Astrocyte of the hippocampus (primary cell): ENCODE results near the gene PHLPP1.

ENCODE experiments used
- DNase-seq: peaks from one replicate; pipeline ENCODE4 v3.0.0; 2011; ENCODE audit warnings: low read depth, low spot score

The PHLPP1 gene

GRCh38 chr18:62935994-62936393 lies 220.7 kb downstream of the PHLPP1 start:
- no peak for DNase-seq

- DNase-seq, result no peak
These were observed 221.7 kb downstream of the PHLPP1 start for GRCh38 chr18:62937065-62937464.

- DNase-seq, result peak; percentile 41
These were observed 222.7 kb downstream of the PHLPP1 start for GRCh38 chr18:62938006-62938405.

- no peak for DNase-seq
These were observed 223.1 kb downstream of the PHLPP1 start for GRCh38 chr18:62938487-62938886.

GRCh38 chr18:62939433-62939832 lies 224.1 kb downstream of the PHLPP1 start:
- DNase-seq, result no peak

- no peak for DNase-seq
These were observed 224.6 kb downstream of the PHLPP1 start for GRCh38 chr18:62939926-62940325.

GRCh38 chr18:62942578-62942977 lies 227.2 kb downstream of the PHLPP1 start:
- no peak for DNase-seq

GRCh38 chr18:62944454-62944853 lies 229.1 kb downstream of the PHLPP1 start:
- DNase-seq, result no peak

GRCh38 chr18:62948788-62949187 lies 233.4 kb downstream of the PHLPP1 start:
- DNase-seq, result no peak

- DNase-seq, result peak; percentile 50
These were observed 234.9 kb downstream of the PHLPP1 start for GRCh38 chr18:62950246-62950645.

GRCh38 chr18:62952807-62953206 lies 237.5 kb downstream of the PHLPP1 start:
- no peak for DNase-seq

GRCh38 chr18:62953663-62954062 lies 238.3 kb downstream of the PHLPP1 start:
- DNase-seq, result no peak

GRCh38 chr18:62954366-62954765 lies 239.0 kb downstream of the PHLPP1 start:
- DNase-seq, result peak; percentile 77

- peak; percentile 42 for DNase-seq
These were observed 242.6 kb downstream of the PHLPP1 start for GRCh38 chr18:62957885-62958472.

GRCh38 chr18:62959481-62959880 lies 244.1 kb downstream of the PHLPP1 start:
- no peak for DNase-seq

GRCh38 chr18:62963507-62963906 lies 248.2 kb downstream of the PHLPP1 start:
- DNase-seq, result no peak

- no peak for DNase-seq
These were observed 249.1 kb downstream of the PHLPP1 start for GRCh38 chr18:62964432-62964831.

- DNase-seq, result no peak
These were observed 251.7 kb downstream of the PHLPP1 start for GRCh38 chr18:62967089-62967488.

GRCh38 chr18:62973689-62974088 lies 258.3 kb downstream of the PHLPP1 start:
- DNase-seq, result no peak

GRCh38 chr18:62974388-62974787 lies 259.0 kb downstream of the PHLPP1 start:
- no peak for DNase-seq

- DNase-seq, result no peak
These were observed 259.8 kb downstream of the PHLPP1 start for GRCh38 chr18:62974928-62975675.

GRCh38 chr18:62975785-62976184 lies 260.4 kb downstream of the PHLPP1 start:
- no peak for DNase-seq

GRCh38 chr18:62976227-62976626 lies 260.9 kb downstream of the PHLPP1 start:
- no peak for DNase-seq
